Measurements from ENCODE around the gene S100Z. TPM values are rescaled to one million over a fixed set of nuclear protein-coding genes. Genes with fewer than 3 reads are reported as not detected.

The S100Z gene
- total RNA-seq, 4 donors from 2014 or later: not detected

- no peak for TF ChIP-seq CTCF (IDR thresholded peaks at IDR 0.05)
- TF ChIP-seq EP300 (IDR thresholded peaks at IDR 0.05): no peak
- no peak for TF ChIP-seq POLR2A (IDR thresholded peaks at IDR 0.05)
- TF ChIP-seq POLR2AphosphoS5 (IDR thresholded peaks at IDR 0.05): no peak
- WGBS: 85% methylated on average over 2 of the region's 2 CpGs
- no peaks in the 10 kb centered on the region for H3K9me3 ChIP-seq
Measured at GRCh38 chr5:76836181-76836580, 13.6 kb upstream of the S100Z start.

GRCh38 chr5:76836585-76836984, 13.2 kb upstream of the S100Z start:
- Histone ChIP-seq H3K27ac (no peak overlapping the region), H3K4me1 (no peaks in the 10 kb centered on the region), H3K9me3 (no peaks in the 10 kb centered on the region), H3K36me3 (peaks cover 10% of the 10 kb centered on the region), H3K4me3 (no peak overlapping the region), H3K27me3 (no peaks in the 10 kb centered on the region)
- TF ChIP-seq POLR2A (IDR thresholded peaks at IDR 0.05) (no peak), CTCF (IDR thresholded peaks at IDR 0.05) (no peak), POLR2AphosphoS5 (IDR thresholded peaks at IDR 0.05) (no peak)
- no peak for DNase-seq (ENCODE audit: low spot score in 2 of 2)
- 83% methylated on average over 4 of the region's 4 CpGs for WGBS

More at GRCh38 chr5:76836181-76836580, 13.6 kb upstream of the S100Z start:
- Histone ChIP-seq H3K36me3 (peaks cover 10% of the 10 kb centered on the region), H3K4me1 (no peaks in the 10 kb centered on the region), H3K27ac (no peak overlapping the region), H3K27me3 (no peaks in the 10 kb centered on the region), H3K4me3 (no peak overlapping the region)
- no peak for DNase-seq (ENCODE audit: low spot score in 2 of 2)

GRCh38 chr5:76838481-76839261, 11.1 kb upstream of the S100Z start:
- no peak overlapping the region for H3K4me3 ChIP-seq
- 57% methylated on average over 7 of the region's 7 CpGs for WGBS
- no peak for DNase-seq (ENCODE audit: low spot score in 2 of 2)
- H3K4me1 ChIP-seq: no peaks in the 10 kb centered on the region
- no peaks in the 10 kb centered on the region for H3K9me3 ChIP-seq
- H3K27me3 ChIP-seq: no peaks in the 10 kb centered on the region
- TF ChIP-seq POLR2AphosphoS5 (IDR thresholded peaks at IDR 0.05) (no peak), EP300 (IDR thresholded peaks at IDR 0.05) (no peak), POLR2A (IDR thresholded peaks at IDR 0.05) (no peak), CTCF (IDR thresholded peaks at IDR 0.05) (no peak)
- no peak overlapping the region for H3K27ac ChIP-seq
- H3K36me3 ChIP-seq: peaks cover 8% of the 10 kb centered on the region

- H3K36me3 ChIP-seq: no peaks in the 10 kb centered on the region
- DNase-seq (ENCODE audit: low spot score in 2 of 2): no peak
- 83% methylated on average over 3 of the region's 3 CpGs for WGBS
- H3K27ac ChIP-seq: no peak overlapping the region
- no peak overlapping the region for H3K4me3 ChIP-seq
- H3K9me3 ChIP-seq: no peaks in the 10 kb centered on the region
- TF ChIP-seq POLR2A (IDR thresholded peaks at IDR 0.05): no peak
- TF ChIP-seq EP300 (IDR thresholded peaks at IDR 0.05): no peak
- TF ChIP-seq CTCF (IDR thresholded peaks at IDR 0.05): no peak
- TF ChIP-seq POLR2AphosphoS5 (IDR thresholded peaks at IDR 0.05): no peak
- no peaks in the 10 kb centered on the region for H3K4me1 ChIP-seq
- H3K27me3 ChIP-seq: no peaks in the 10 kb centered on the region
Measured at GRCh38 chr5:76841361-76841760, 8.5 kb upstream of the S100Z start.

- Histone ChIP-seq H3K9me3 (no peaks in the 10 kb centered on the region), H3K36me3 (no peaks in the 10 kb centered on the region), H3K4me1 (peaks cover under 1% of the 10 kb centered on the region), H3K27ac (no peak overlapping the region), H3K4me3 (no peak overlapping the region), H3K27me3 (no peaks in the 10 kb centered on the region)
- 20% methylated on average over 2 of the region's 3 CpGs for WGBS
- DNase-seq (ENCODE audit: low spot score in 2 of 2): no peak
- TF ChIP-seq POLR2A (IDR thresholded peaks at IDR 0.05): no peak
- TF ChIP-seq POLR2AphosphoS5 (IDR thresholded peaks at IDR 0.05): no peak
- no peak for TF ChIP-seq CTCF (IDR thresholded peaks at IDR 0.05)
- no peak for TF ChIP-seq EP300 (IDR thresholded peaks at IDR 0.05)
Measured at GRCh38 chr5:76845890-76846289, 3.9 kb upstream of the S100Z start.
